H4 (cell line): ENCODE measurements around the gene NUB1. TPM values are rescaled to one million over a fixed set of nuclear protein-coding genes. Genes with fewer than 3 reads are reported as not detected.

Source experiments
- DNase-seq: peaks from one replicate; pipeline ENCODE4 v3.0.0-alpha.2; 2015; ENCODE audit warnings: low spot score
- total RNA-seq: library from RNA; depleted of rRNA; stranded (reverse); fragments of >200 nt; shearing (Covaris generic); gene quantifications from 2 replicates; pipeline ENCODE4 v1.2.3, GENCODE V29; 2014

NUB1 gene
- total RNA-seq, 1 experiment from 2014 or later = 63.0 TPM

- DNase-seq = peak; percentile 55
Measured at GRCh38 chr7:151404216-151405011, 62.8 kb downstream of the NUB1 start.

GRCh38 chr7:151405056-151405455 is 63.4 kb downstream of the NUB1 start:
- DNase-seq = no peak

- no peak for DNase-seq
Measured at GRCh38 chr7:151405588-151405987, 64.0 kb downstream of the NUB1 start.

GRCh38 chr7:151406051-151406875 is 64.7 kb downstream of the NUB1 start:
- no peak for DNase-seq

- no peak for DNase-seq
Measured at GRCh38 chr7:151406886-151407583, 65.4 kb downstream of the NUB1 start.

- no peak for DNase-seq
Measured at GRCh38 chr7:151408498-151408838, 66.9 kb downstream of the NUB1 start.

- no peak for DNase-seq
Measured at GRCh38 chr7:151408839-151409666, 67.4 kb downstream of the NUB1 start.

- no peak for DNase-seq
Measured at GRCh38 chr7:151409667-151410404, 68.2 kb downstream of the NUB1 start, which contains the start of gene WDR86. Gene WDR86, minus strand, starts transcription at chr7:151410038. Its CDS starts 449 bp downstream, at chr7:151409589.

GRCh38 chr7:151410405-151411390 is 69.1 kb downstream of the NUB1 start:
- DNase-seq = no peak

GRCh38 chr7:151411551-151411950 is 69.9 kb downstream of the NUB1 start:
- no peak for DNase-seq

GRCh38 chr7:151412318-151412717 is 70.7 kb downstream of the NUB1 start:
- DNase-seq = no peak

- DNase-seq = no peak
Measured at GRCh38 chr7:151413241-151413640, 71.6 kb downstream of the NUB1 start.

GRCh38 chr7:151415375-151416105 is 73.9 kb downstream of the NUB1 start:
- DNase-seq = no peak

GRCh38 chr7:151416112-151416940 is 74.7 kb downstream of the NUB1 start:
- no peak for DNase-seq

- no peak for DNase-seq
Measured at GRCh38 chr7:151416941-151417315, 75.3 kb downstream of the NUB1 start.

- no peak for DNase-seq
Measured at GRCh38 chr7:151420144-151420543, 78.5 kb downstream of the NUB1 start.

GRCh38 chr7:151422212-151422611 is 80.6 kb downstream of the NUB1 start:
- no peak for DNase-seq

- DNase-seq = no peak
Measured at GRCh38 chr7:151423226-151423625, 81.6 kb downstream of the NUB1 start.
